Neural progenitor cell (in vitro differentiated cells): ENCODE measurements around the gene GPM6B. TPM values are rescaled to one million over a fixed set of nuclear protein-coding genes. Genes with fewer than 3 reads are reported as not detected.

Source experiments
- DNase-seq: peaks from one replicate; pipeline ENCODE4 v3.0.0-alpha.2; 2016; ENCODE audit warnings: low spot score
- H2AFZ ChIP-seq: fragments of 200-600 bp; sonication (generic); replicated peaks from 2 replicates; pipeline ENCODE4 v1.6.1; 2016; ENCODE audit warnings: antibody characterized with exemption
- H3F3A ChIP-seq: fragments of 200-600 bp; sonication (generic); 2 replicates; pipeline ENCODE4 v1.6.1; 2016; ENCODE audit warnings: antibody characterized with exemption, low read depth
- H3K27ac ChIP-seq: fragments of 200-600 bp; sonication (generic); 2 replicates; pipeline ENCODE4 v1.5.1; 2016; ENCODE audit warnings: mild to moderate bottlenecking
- H3K27me3 ChIP-seq: fragments of 200-600 bp; sonication (generic); 2 replicates; pipeline ENCODE4 v1.6.1; 2016; ENCODE audit warnings: mild to moderate bottlenecking, moderate library complexity
- H3K36me3 ChIP-seq: fragments of 200-600 bp; sonication (generic); 2 replicates; pipeline ENCODE4 v1.5.1; 2016
- H3K4me1 ChIP-seq: fragments of 200-600 bp; sonication (generic); 2 replicates; pipeline ENCODE4 v1.6.1; 2016; ENCODE audit warnings: mixed run types
- H3K4me2 ChIP-seq: fragments of 200-600 bp; sonication (generic); 2 replicates; pipeline ENCODE4 v1.6.1; 2016
- H3K4me3 ChIP-seq: fragments of 200-600 bp; sonication (generic); 2 replicates; pipeline ENCODE4 v1.5.1; 2016
- H3K79me2 ChIP-seq: fragments of 200-600 bp; sonication (generic); 2 replicates; pipeline ENCODE4 v1.6.1; 2016; ENCODE audit warnings: low read depth
- H3K9ac ChIP-seq: fragments of 200-600 bp; sonication (generic); 2 replicates; pipeline ENCODE4 v1.6.1; 2016
- H3K9me3 ChIP-seq: fragments of 200-600 bp; sonication (generic); 2 replicates; pipeline ENCODE4 v1.5.1; 2016; ENCODE audit warnings: low read depth
- H4K20me1 ChIP-seq: fragments of 200-600 bp; sonication (generic); 2 replicates; pipeline ENCODE4 v1.6.1; 2016; ENCODE audit warnings: low read depth
- H3K27ac Mint-ChIP-seq: 3 replicates; pipeline ENCODE4 v1.8.0; 2021; ENCODE audit warnings: mixed read lengths
- H3K27me3 Mint-ChIP-seq: 2 replicates; pipeline ENCODE4 v1.8.0; 2022; ENCODE audit warnings: low read depth, mild to moderate bottlenecking, inconsistent platforms, moderate library complexity, mixed read lengths; ENCODE audit not compliant: insufficient read depth
- H3K36me3 Mint-ChIP-seq: 3 replicates; pipeline ENCODE4 v1.8.0; 2021; ENCODE audit warnings: mixed read lengths
- H3K4me1 Mint-ChIP-seq: 3 replicates; pipeline ENCODE4 v1.8.0; 2021; ENCODE audit warnings: mixed read lengths
- H3K4me3 Mint-ChIP-seq: 3 replicates; pipeline ENCODE4 v1.8.0; 2021; ENCODE audit warnings: mild to moderate bottlenecking, moderate library complexity, mixed read lengths
- H3K9me3 Mint-ChIP-seq: 3 replicates; pipeline ENCODE4 v1.8.0; 2020; ENCODE audit warnings: mixed read lengths
- CTCF ChIP-seq: fragments of 200-600 bp; sonication (generic); IDR thresholded peaks from 2 replicates; pipeline ENCODE4 v1.5.1; 2017; ENCODE audit warnings: antibody characterized with exemption, mild to moderate bottlenecking
- EZH2 ChIP-seq: fragments of 200-600 bp; sonication (generic); IDR thresholded peaks from 2 replicates; pipeline ENCODE4 v1.6.1; 2017; ENCODE audit warnings: antibody characterized with exemption, mild to moderate bottlenecking, moderate library complexity
- EZH2phosphoT487 ChIP-seq: fragments of 200-600 bp; sonication (generic); IDR thresholded peaks from 2 replicates; pipeline ENCODE4 v1.6.1; 2017; ENCODE audit warnings: antibody characterized with exemption
- total RNA-seq: library from RNA; depleted of rRNA; stranded (reverse); fragments of >200 nt; gene quantifications from 2 replicates; pipeline ENCODE4 v1.2.3, GENCODE V29; 2015; ENCODE audit warnings: low replicate concordance

Gene GPM6B
- total RNA-seq, 1 donor from 2014 or later, result 69.2 TPM

- no peaks in the 10 kb centered on the region for H3F3A ChIP-seq
- H3K4me1 ChIP-seq, result peaks cover 9% of the 10 kb centered on the region
- no peak overlapping the region for H2AFZ ChIP-seq
- Mint-ChIP-seq H3K27me3 (no peaks in the 10 kb centered on the region), H3K4me1 (peaks cover 47% of the 10 kb centered on the region), H3K4me3 (no peak overlapping the region), H3K36me3 (peaks cover 3% of the 10 kb centered on the region), H3K27ac (peak overlapping the region; percentile 99), H3K9me3 (peaks cover 2% of the 10 kb centered on the region)
- H3K27ac ChIP-seq, result no peak overlapping the region
- H3K9me3 ChIP-seq, result no peaks in the 10 kb centered on the region
- no peak overlapping the region for H3K9ac ChIP-seq
- no peaks in the 10 kb centered on the region for H3K27me3 ChIP-seq
- H4K20me1 ChIP-seq, result no peaks in the 10 kb centered on the region
- no peak overlapping the region for H3K4me2 ChIP-seq
- no peaks in the 10 kb centered on the region for H3K36me3 ChIP-seq
- H3K4me3 ChIP-seq, result no peak overlapping the region
- TF ChIP-seq EZH2phosphoT487 (no peak), CTCF (no peak), EZH2 (no peak)
- DNase-seq, result no peak
- no peaks in the 10 kb centered on the region for H3K79me2 ChIP-seq
Measured at GRCh38 chrX:13790206-13791131, 26.4 kb downstream of the GPM6B start.

- Histone ChIP-seq H3F3A (no peaks in the 10 kb centered on the region), H3K4me3 (no peak overlapping the region), H3K9ac (no peak overlapping the region), H3K36me3 (no peaks in the 10 kb centered on the region), H3K79me2 (no peaks in the 10 kb centered on the region), H3K27ac (no peak overlapping the region), H3K9me3 (no peaks in the 10 kb centered on the region), H2AFZ (no peak overlapping the region), H3K4me1 (no peaks in the 10 kb centered on the region), H4K20me1 (no peaks in the 10 kb centered on the region), H3K27me3 (no peaks in the 10 kb centered on the region), H3K4me2 (no peak overlapping the region)
- Mint-ChIP-seq H3K36me3 (peaks cover 26% of the 10 kb centered on the region), H3K4me3 (no peak overlapping the region), H3K9me3 (peaks cover 2% of the 10 kb centered on the region), H3K27ac (no peak overlapping the region), H3K27me3 (peaks cover 5% of the 10 kb centered on the region), H3K4me1 (peaks cover 24% of the 10 kb centered on the region)
- TF ChIP-seq CTCF (no peak), EZH2phosphoT487 (no peak), EZH2 (no peak)
- DNase-seq, result no peak
Measured at GRCh38 chrX:13786048-13786447, 30.8 kb downstream of the GPM6B start.

DNA sequence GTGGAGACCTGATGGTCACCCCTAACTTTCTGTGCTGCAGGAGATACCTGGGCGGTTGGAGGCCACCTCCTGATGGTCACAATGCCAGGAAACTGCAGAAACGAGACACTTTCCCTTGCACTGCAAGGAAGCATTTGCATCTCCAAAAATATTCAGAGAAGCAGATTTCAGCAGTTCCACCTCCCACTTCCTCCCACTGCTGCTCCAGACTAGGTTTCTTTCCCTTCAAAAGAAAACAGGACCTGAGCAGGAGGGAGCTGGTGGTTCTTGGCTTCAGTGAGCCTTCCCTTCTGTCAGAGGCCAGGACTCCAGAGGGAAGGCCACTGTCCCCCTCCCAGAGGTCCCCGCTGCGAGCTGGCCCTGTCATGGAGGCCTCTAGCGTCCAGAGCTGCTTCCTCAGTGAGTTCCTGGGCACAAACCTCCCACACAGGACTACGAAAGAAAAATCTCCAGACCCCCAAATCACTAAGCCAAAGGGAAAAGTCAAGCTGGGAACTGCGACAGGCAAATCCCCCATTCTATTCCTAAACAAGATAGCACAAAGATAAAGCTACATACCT lies 35.9 kb downstream of the GPM6B start:
- H3K9me3 ChIP-seq, result no peaks in the 10 kb centered on the region
- H3K27me3 ChIP-seq, result no peaks in the 10 kb centered on the region
- TF ChIP-seq CTCF, result no peak
- no peak for TF ChIP-seq EZH2phosphoT487
- TF ChIP-seq EZH2, result no peak
- no peaks in the 10 kb centered on the region for H3K36me3 ChIP-seq
- Mint-ChIP-seq H3K4me1 (peaks cover 8% of the 10 kb centered on the region), H3K9me3 (no peaks in the 10 kb centered on the region), H3K27me3 (peaks cover 5% of the 10 kb centered on the region), H3K36me3 (peaks cover 33% of the 10 kb centered on the region), H3K27ac (no peak overlapping the region), H3K4me3 (no peak overlapping the region)
- DNase-seq, result no peak
- H3K27ac ChIP-seq, result no peak overlapping the region
- no peak overlapping the region for H3K4me2 ChIP-seq
- no peaks in the 10 kb centered on the region for H3K4me1 ChIP-seq
- H4K20me1 ChIP-seq, result no peaks in the 10 kb centered on the region
- H3F3A ChIP-seq, result no peaks in the 10 kb centered on the region
- H3K79me2 ChIP-seq, result no peaks in the 10 kb centered on the region
- H3K4me3 ChIP-seq, result no peak overlapping the region
- no peak overlapping the region for H3K9ac ChIP-seq
- H2AFZ ChIP-seq, result no peak overlapping the region
